HG02678 (cell line): ENCODE results near the gene RPS18.
"Not testable (repeated sequence)": the region's sequence is repeated elsewhere in the genome, so short reads cannot be mapped to it uniquely, and the experiment has no call there.

Experiments
- ATAC-seq: cut with Tn5 transposase; IDR thresholded peaks from one replicate; pipeline ENCODE4 v1.9.1; 2021; ENCODE audit warnings: mild to moderate bottlenecking, moderate library complexity; ENCODE audit not compliant: unreplicated experiment

Gene RPS18

GRCh38 chr6:33271468-33272274 lies at the start of gene RPS18, which contains the start of gene VPS52:
TSS of gene RPS18 (plus strand) at chr6:33272075. CDS start at chr6:33272120, 45 bp downstream.
TSS of gene VPS52 (minus strand) at chr6:33271876. CDS start at chr6:33271675, 201 bp downstream.
- ATAC-seq, result peak; percentile 87

- not testable (repeated sequence) for ATAC-seq
Measured at GRCh38 chr6:33226503-33227120, 45.3 kb upstream of the RPS18 start.

- no peak for ATAC-seq
Measured at GRCh38 chr6:33235221-33235634, 36.6 kb upstream of the RPS18 start.

- ATAC-seq, result no peak
Measured at GRCh38 chr6:33236328-33236727, 35.5 kb upstream of the RPS18 start.

- ATAC-seq, result no peak
Measured at GRCh38 chr6:33236852-33237251, 35.0 kb upstream of the RPS18 start.

GRCh38 chr6:33237741-33238140 lies 34.1 kb upstream of the RPS18 start:
- ATAC-seq, result no peak

- ATAC-seq, result no peak
Measured at GRCh38 chr6:33241968-33242367, 29.9 kb upstream of the RPS18 start.

GRCh38 chr6:33243476-33243875 lies 28.4 kb upstream of the RPS18 start:
- ATAC-seq, result no peak

- ATAC-seq, result peak; percentile 36
Measured at GRCh38 chr6:33247977-33248642, 23.8 kb upstream of the RPS18 start.

- ATAC-seq, result no peak
Measured at GRCh38 chr6:33248643-33248931, 23.3 kb upstream of the RPS18 start.

- ATAC-seq, result peak; percentile 89
Measured at GRCh38 chr6:33248932-33249731, 22.7 kb upstream of the RPS18 start.

- ATAC-seq, result no peak
Measured at GRCh38 chr6:33249732-33250630, 21.9 kb upstream of the RPS18 start.

GRCh38 chr6:33250731-33251130 lies 21.1 kb upstream of the RPS18 start:
- no peak for ATAC-seq

GRCh38 chr6:33251395-33252012 lies 20.4 kb upstream of the RPS18 start:
- ATAC-seq, result no peak

- no peak for ATAC-seq
Measured at GRCh38 chr6:33252759-33253158, 19.1 kb upstream of the RPS18 start.

- ATAC-seq, result no peak
Measured at GRCh38 chr6:33254591-33254990, 17.3 kb upstream of the RPS18 start.

GRCh38 chr6:33259032-33259431 lies 12.8 kb upstream of the RPS18 start:
- no peak for ATAC-seq

GRCh38 chr6:33262490-33262889 lies 9.4 kb upstream of the RPS18 start:
- not testable (repeated sequence) for ATAC-seq

GRCh38 chr6:33264015-33264414 lies 7.9 kb upstream of the RPS18 start:
- ATAC-seq, result no peak

GRCh38 chr6:33271117-33271467 lies 783 bp upstream of the RPS18 start:
- peak; percentile 8 for ATAC-seq
